HG03045 (cell line): ENCODE measurements around the gene TCTN3.
A peak's percentile ranks its signal among the peaks of the same experiment; 100 is the strongest.
"Not testable (repeated sequence)": the region's sequence is repeated elsewhere in the genome, so short reads cannot be mapped to it uniquely, and the experiment has no call there.

Source experiments
- ATAC-seq: cut with Tn5 transposase; IDR thresholded peaks from one replicate; pipeline ENCODE4 v1.9.1; 2021; ENCODE audit warnings: mild to moderate bottlenecking, moderate library complexity; ENCODE audit not compliant: unreplicated experiment

Gene TCTN3, protein sequence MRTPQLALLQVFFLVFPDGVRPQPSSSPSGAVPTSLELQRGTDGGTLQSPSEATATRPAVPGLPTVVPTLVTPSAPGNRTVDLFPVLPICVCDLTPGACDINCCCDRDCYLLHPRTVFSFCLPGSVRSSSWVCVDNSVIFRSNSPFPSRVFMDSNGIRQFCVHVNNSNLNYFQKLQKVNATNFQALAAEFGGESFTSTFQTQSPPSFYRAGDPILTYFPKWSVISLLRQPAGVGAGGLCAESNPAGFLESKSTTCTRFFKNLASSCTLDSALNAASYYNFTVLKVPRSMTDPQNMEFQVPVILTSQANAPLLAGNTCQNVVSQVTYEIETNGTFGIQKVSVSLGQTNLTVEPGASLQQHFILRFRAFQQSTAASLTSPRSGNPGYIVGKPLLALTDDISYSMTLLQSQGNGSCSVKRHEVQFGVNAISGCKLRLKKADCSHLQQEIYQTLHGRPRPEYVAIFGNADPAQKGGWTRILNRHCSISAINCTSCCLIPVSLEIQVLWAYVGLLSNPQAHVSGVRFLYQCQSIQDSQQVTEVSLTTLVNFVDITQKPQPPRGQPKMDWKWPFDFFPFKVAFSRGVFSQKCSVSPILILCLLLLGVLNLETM

DNA sequence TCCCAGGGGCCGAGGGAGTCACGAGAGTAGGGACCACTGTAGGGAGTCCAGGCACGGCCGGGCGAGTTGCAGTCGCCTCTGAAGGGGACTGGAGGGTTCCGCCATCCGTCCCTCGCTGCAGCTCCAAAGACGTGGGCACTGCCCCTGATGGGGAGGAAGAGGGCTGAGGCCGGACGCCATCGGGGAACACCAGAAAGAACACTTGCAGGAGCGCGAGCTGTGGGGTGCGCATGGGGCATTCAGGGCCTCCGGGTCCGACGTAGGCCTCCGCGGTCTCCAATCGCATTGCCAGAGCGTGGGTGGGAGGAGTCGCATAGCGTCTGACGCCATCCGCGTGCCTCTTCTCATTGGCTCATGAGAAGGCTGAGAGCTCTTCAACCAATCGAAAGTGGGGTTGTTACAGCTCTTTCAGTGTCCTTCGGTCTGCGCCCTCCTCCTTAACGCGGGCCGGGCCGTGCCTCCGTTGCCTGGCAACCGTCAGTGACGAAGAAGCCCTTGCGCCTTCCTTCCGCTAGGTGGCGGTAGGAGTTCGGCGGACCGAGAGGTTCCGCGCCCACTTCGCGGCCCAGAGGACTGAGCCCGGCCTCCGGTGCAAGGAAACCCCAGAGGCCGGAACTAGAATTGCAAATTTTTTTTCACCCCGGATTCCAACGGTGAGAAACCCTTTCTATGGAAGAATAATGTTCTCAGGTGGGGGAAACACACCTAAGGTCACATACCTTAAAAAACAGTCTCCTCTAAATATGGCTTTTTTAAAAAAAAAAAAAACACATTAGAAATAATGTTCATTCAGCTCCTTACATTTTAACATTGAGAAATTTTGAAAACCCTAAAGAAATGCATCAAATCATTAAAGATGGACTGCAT is at the start of gene TCTN3:
TCTN3 (minus strand) TSS at position 260 of the 867 bp plus-strand sequence; CDS start at position 232, 28 bp downstream.
- ATAC-seq: peak; percentile 100

DNA sequence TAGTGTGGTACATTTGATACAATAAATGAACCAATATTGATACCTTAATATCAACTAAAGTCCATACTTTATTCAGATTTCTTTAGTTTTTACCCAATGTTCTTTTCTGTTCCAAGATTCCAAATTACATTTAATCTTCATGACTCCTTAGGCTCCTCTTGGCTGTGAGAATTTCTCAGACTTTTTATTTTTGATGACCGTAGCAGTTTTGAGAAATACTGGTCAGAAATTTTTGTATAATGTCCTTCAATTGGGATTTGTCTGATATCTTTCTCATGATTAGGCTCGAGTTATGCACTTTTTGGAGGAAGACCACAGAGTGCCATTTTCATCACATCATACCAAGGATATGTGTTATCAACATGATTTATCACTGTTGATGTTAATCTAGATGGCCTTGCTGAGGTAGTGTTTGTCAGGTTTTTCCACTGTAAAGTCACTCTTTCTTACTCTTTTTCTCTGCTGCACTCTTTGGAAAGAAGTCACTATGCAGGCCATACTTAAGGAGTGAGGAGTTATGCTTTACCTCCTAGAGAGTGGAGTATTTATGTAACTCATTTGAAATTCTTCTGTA is 49.3 kb upstream of the TCTN3 start:
- ATAC-seq: no peak

DNA sequence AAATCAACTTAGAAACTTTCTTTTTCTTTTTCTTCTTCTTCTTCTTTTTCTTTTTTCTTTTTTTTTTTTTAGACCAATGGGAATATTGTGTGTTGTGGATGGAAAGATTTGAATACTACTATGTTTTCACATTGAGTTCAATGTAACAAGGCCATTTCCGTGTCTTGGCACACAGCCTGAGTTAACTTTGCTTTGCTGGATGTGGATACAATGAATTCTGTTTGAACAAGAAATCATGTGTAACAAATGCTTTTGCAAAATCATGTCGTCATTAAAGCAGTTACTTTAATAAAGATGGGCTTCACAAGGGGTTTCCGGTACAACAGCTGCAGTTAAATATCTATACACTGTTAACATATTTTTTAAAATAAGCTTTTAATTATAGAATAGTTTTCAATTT is 48.8 kb upstream of the TCTN3 start:
- ATAC-seq: no peak

DNA sequence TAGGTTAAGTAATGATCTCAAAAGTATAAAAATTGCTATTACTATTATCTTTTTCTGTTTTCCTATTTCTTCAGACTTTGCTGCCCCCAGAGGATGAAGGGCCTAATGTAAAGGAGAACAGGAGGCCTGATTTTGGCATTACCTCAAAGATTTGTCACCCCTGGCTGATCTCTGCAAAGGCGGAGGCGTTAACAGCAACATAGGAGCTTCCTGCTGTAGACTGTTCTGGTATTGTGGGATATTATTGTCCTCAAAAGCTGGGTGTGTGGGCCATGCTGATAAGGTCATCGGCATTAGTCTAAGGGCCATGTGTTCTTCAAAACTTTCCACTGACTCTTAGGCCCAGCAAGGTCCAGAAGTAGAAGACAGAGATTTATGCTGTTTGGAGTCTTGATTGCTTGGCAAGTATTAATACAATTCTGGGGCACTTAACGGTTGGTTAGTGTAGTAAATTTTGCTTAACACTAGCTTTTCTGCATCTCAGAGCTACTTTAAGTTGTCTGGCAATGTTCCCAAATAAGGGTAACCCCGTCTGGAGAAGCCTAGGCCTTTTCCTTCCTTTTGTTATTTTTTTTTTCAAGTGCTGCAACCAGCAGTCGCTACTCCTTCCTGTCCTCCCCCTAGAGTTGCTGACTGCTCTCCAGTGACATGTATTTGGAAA is 48.2 kb upstream of the TCTN3 start:
- no peak for ATAC-seq

DNA sequence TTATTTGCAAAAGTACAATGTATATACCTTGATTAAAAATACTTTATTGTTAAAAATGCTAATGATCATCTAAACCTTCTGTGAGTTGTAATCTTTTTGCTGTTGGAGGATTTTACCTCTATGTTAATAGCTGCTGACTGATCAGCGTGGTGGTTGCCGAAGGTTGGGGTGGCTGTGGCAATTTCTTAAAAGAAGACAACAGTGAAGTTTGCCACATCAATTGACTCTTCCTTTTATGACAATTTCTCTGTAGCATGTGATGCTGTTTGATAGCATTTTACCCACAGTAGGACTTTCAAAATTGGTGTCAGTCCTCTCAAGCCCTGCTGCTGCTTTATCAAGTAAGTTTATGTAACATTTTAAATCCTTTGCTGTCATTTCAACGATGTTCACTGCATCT is 45.3 kb upstream of the TCTN3 start:
- no peak for ATAC-seq

DNA sequence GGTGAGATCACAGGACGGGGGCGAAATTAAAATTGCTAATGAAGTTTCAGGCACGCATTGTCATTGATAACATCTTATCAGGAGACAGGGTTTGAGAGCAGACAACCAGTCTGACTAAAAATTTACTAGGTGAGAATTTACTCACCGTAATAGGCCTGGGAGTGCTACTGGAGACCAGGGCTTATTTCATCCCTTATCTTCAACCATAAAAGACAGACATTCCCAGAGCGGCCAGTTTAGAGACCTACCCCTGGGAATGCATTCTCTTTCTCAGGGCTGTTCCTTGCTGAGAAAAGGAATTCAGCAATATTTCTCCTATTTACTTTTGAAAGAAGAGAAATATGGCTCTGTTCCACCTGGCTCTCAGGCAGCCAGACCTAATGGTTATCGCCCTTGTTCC is 39.2 kb upstream of the TCTN3 start:
- not testable (repeated sequence) for ATAC-seq

DNA sequence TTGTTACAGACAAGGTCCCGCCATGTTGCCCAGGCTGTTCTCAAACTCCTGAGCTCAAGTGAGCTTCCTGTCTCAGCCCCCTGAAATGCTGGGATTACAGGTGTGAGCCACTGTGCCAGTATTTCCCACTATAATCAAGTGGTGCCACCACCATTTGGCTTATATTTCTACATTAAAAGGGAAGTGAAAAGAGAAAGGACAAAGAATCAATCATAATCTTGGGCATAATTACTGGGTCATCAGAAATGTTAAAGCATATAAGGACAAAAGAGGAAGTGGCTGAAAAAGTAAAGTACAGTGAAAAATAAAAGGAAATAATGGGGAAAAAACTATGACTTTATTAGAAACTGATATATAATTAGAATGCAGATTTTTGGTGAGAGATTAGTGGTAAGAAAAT is 36.5 kb upstream of the TCTN3 start:
- no peak for ATAC-seq

DNA sequence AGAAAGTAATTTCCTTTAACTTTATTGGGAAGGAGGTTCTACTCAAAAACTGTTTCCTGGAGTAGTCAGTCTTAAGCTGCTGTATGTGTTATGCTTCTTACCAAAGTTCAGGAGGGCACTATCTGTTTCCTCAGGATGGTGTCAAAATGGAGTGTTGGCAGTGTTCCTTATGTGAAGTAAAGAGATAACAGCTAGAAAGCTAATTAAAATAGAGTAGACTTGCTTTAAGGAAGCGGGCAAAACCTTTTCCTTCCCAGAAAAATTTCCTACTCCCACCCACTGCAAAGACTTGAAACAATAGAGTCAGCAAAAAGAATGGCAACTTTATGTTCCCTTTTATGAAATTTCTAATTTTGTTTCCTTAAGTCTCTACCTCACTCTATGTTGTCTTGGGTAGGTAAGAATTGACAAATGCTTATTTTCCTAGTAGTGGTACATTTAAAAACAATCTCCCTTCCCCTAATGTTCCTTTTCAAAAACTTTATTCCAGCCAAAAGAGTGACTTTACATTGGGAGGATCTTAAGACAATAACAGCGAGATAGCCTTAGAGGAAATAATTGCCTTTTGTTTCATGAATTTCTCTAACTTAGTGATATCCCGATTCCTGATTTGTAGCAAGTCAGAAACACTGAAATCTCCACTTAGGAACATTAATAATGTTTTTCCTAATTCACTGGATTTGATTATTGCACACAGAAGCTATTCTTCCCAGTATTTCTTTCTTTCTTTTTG is 35.8 kb upstream of the TCTN3 start:
- no peak for ATAC-seq

DNA sequence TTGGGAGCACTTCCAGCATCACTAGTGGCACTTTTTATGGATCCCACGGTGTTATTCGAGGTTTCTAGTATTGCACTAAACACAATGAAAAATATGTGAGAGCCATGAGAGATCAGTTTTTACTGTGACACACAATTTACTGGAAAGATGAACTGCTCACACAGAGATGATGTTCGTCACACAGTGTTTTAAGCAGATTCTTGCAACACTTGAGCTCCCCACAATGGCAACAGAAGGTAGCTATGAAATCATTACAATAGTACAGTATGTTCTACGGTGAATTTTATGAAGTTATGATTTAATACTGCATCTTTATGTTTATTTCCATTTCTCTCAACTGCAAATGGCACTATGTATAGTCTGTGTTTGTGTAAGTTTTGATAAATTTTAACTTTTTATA is 34.8 kb upstream of the TCTN3 start:
- no peak for ATAC-seq

DNA sequence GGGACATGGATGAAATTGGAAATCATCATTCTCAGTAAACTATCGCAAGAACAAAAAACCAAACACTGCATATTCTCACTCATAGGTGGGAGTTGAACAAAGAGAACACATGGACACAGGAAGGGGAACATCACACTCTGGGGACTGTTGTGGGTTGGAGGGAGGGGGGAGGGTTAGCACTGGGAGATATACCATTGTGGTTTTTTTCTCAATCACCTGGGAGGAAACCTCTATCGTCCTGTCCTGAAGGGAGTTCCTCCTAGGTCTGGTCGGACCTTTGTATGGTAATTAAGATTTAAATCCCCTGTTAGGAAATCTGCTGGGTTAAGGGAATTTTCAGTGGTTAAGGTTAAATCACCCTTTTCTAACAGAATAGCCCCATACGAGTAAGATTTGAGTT is 28.8 kb upstream of the TCTN3 start:
- ATAC-seq: not testable (repeated sequence)

DNA sequence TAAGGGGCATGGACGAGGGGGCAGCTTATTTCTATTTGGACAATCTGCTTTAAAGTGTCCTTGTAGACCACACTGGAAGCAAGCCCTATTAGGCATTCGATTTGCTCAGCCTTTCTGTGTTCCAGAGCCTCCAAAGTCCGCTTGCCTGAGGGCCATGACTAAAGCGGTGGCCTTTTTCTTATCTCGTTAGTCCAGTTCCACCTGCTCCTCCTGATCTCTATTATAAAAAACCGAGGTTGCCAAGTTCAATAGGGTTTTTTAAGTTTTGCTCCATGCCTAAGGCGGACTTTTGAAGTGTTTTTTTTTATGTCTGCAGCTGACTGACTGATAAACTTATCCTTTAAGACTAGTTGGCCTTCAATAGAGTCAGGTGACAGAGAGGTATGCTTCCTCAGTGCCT is 27.0 kb upstream of the TCTN3 start:
- not testable (repeated sequence) for ATAC-seq

DNA sequence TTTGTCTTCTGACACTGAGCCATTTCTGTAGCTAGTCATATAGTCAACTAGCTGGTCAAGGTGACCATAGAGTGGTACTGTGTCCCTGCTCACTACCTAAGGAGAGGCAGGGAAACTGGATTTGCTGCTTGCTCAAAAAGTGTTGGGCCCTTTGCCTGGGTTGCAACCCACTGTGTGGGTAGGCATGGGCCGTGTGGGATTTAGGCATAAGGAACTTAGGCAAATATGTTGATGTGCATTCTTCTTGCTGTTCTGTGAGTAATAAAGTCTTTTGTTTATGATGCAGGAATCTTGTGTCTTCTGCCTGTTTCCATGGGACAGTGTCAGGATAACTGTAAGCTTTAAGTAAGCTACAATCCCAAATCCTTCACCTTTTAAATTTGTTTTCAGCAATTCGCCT is 23.1 kb upstream of the TCTN3 start:
- ATAC-seq: no peak

DNA sequence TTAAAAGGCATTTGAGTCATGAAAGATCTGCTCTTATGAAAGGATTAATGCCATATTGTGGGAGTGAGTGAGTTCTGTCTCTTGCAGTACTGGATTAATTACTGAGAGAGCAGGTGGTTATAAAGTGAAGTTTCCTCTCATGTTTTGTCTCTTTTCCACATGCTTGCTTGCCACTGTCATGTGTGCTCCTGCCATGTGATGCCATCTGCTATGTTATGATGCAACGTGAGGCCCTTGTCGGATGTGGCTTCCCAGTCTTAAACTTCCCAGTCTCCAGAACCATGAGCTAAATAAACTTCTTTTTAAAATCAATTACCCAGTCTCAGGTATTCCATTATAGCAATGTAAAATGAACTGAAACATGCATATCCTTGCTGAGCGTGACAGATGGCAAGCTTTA is 22.7 kb upstream of the TCTN3 start:
- no peak for ATAC-seq

DNA sequence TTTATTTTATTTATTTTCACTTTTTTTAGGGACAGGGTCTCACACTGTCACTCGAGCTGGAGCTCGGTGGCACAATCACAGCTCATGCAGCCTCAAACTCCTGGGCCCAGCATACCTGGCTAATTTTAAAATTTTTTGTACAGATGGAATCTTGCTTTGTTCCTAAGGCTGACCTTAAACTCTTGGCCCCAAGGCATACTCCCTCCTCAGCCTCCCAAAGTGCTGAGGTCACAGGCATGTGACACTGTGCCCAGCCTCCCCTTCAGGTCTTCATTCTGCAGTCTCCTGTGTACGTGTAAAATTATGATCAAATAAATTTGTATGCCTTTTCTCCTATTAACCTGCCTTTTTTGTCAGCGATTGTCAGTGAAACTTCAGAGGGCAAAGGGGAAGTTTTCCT is 17.8 kb upstream of the TCTN3 start:
- ATAC-seq: no peak

DNA sequence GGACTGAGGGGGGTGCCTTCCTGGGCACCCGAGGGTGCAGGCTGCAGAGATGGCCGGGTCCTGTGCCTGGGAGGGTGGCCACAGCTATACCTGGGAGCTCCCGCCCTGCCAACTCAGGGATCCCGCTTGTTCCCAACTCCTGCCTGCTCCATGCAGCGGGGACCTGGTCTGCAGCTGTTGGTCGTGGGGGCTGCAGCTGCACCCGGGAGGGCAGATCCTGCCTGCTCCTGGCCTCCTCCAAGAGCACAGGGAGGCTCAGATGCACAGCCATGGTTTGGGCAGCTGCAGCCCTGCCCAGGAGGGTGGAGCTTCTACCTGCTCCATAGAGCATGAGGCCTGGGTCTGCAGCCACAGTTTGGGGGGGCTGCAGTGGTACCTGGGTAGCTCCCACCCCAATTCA is 13.3 kb upstream of the TCTN3 start:
- ATAC-seq: no peak

DNA sequence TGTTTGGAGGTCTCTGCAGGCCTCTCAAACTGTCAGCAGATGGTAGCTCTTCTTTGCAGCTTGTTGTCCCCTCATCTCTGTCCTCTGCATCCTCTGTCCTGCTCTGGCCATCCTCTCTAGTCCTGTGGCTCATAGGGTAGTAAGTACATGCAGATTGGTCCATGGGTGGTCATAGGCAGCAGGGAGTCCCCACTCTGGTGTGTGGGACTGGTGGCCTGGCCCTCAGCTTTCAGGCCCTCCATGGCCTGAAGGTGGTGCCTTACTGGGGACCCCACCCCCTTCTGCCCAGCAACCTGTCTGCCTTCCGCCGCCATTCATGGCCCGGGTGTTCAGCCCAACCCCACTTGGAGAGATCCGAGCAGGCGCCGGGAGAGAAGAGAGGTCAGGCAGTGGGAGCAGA is 12.8 kb upstream of the TCTN3 start:
- ATAC-seq: no peak

DNA sequence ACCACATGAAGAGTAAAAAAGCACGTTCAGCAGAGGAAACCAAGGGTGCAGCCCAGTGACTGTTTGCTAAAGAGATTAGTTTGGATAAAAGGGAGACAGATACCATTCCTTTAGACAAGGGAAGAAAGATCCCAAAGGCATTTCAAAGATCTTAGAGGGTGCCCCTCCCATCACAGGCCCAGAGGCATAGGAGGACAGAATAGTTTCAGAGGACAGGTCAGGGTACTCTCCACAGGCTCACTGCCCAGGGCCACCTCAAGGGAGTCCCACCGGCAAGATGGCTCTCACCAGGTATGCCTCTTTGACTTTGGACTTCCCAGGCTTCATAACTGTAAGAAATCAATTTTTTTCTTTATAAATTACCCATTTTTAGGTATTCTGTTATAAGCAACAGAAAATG is 4.7 kb upstream of the TCTN3 start:
- ATAC-seq: no peak

DNA sequence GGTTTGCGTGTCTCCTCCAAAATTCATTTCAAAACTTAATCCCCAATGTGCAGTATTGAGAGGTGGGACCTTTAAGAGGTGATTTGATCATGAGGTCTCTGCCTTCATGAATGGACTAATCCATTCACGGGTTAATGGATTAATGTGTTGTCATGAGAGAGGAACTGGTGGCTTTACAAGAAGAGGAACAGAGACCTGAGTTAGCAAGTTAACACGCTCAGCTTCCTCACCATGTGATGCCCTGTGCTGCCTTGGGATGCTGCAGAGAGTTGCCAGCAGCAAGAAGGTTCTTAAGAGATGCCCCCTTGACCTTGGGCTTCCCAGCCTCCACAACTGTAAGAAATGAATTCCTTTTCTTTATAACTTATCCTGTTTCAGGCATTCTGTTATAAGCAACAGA is 3.7 kb upstream of the TCTN3 start:
- ATAC-seq: no peak

DNA sequence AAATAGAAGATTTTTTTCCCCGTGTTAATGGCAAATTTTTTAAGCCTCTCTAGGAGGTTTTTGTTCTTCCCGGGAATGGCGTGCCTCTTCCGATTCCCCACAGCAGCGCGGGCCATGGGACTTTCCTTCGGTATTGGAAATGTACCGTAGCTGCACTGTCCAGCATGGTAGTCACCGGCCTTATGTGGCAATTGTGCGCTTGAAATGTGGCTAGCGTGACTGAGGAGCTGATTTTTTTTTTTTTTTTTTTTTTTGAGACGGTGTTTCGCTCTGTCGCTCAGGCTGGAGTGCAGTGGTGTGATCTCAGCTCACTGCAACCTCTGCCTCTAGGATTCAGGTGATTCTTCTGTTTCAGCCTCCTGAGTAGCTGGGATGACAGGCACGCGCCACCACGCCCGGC is 938 bp upstream of the TCTN3 start:
- no peak for ATAC-seq

DNA sequence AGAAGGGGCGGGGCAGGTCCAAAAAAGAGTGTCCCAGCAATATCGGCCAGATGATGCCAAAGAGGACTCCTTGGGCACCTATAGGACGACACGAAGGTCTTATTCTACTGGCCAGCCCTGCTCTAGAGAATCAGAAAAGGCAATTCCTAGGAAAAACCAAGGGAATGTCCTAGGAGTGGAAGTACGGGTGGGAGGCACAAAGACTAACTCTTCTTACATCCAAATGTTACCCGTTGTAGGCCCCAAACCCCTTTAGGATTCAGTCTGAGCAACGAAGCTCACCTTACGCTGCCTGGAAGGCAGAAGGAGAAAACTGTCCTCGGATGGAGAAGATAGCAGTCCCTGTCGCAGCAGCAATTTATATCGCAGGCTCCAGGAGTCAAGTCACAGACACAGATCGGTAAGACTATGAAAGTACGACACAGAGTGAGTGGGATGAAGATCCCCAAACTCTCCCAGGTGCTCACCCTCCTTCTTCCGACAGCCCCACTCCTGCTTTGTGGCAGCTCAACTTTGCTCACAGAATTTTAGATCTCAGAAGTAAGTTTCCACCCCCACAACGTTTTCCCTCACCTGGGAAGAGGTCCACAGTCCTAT is 558 bp downstream of the TCTN3 start:
- ATAC-seq: no peak
